SIG-M5 (cell line): ENCODE measurements around the gene TRIM37.
"Not testable (repeated sequence)": the region's sequence is repeated elsewhere in the genome, so short reads cannot be mapped to it uniquely, and the experiment has no call there.

Experiments used
- DNase-seq: peaks from one replicate; lab custom pipeline; 2025; lab: John Stamatoyannopoulos, UW

Gene TRIM37

GRCh38 chr17:59106463-59107305 lies at the start of gene TRIM37:
TSS of gene TRIM37 (minus strand) at chr17:59106880. CDS start at chr17:59106461, 419 bp downstream.
- peak; percentile 80 for DNase-seq

GRCh38 chr17:59155439-59156177 lies 48.9 kb upstream of the TRIM37 start, which contains the start of gene PRR11:
TSS of gene PRR11 (plus strand) at chr17:59155746. CDS start at chr17:59169753, 14,007 bp downstream.
- peak; percentile 100 for DNase-seq

GRCh38 chr17:59154721-59155438 lies 48.2 kb upstream of the TRIM37 start, which contains the start of gene SKA2:
TSS of gene SKA2 (minus strand) at chr17:59155186. CDS start at chr17:59155163, 23 bp downstream.
- DNase-seq, result no peak

DNA sequence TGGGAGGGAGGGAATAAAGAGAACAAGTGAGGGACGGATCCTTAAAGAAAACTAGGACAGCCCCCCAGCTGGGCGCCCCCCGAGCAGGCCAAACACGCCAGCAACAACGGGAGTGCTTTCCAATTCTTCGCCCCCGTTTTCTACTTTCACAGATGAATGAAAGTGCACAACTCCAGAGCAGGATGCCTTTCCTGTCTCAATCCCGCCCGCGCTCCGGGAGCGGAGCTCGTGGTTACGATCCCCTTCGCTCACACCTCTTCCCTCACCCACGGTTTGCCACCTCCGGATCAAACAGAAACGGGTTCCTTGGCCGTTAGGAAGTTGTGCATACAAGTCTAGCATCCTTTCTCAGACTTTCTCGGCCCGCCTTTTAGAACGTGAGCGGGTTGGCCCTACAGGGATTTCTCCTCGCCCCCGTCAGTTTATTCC lies 47.6 kb upstream of the TRIM37 start:
- no peak for DNase-seq

DNA sequence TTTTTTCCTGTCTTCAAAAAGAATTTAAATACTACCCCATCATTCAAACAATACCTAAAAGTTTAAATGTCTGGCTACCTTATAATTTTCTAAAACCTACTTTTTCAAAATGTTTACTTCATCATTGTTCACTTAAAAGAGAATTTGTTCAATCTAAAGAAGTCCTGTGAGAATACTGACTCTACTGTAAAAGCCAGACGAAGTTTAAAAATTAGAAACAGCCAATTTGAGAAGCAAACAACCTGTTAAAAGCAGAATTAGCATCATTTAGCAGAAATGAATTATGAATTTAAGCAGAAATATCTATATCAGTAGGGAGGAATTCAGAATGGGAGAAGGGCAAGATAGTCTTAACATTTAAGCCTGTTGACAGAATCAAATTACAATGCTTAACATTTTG lies 46.2 kb upstream of the TRIM37 start:
- no peak for DNase-seq

- no peak for DNase-seq
These were observed 44.9 kb upstream of the TRIM37 start for GRCh38 chr17:59151591-59151990.

DNA sequence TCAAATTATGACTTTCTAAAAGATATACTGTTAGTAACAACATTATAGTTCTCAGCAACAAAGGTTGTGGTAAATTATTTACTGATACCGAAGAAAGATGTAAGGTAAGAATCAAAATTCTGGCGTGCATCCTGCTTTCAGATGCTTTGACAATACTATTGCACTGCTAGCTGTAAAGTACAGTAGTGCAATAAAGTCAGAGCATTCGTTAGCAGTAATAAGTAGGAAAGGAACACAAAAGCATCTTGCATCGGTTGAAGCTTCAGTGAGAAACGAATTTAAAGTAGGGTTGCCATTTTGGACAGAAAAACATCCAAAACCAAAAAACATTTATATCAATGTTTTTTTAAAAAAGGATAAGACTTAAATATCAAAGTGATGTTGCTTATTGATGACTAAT lies 44.3 kb upstream of the TRIM37 start:
- no peak for DNase-seq

DNA sequence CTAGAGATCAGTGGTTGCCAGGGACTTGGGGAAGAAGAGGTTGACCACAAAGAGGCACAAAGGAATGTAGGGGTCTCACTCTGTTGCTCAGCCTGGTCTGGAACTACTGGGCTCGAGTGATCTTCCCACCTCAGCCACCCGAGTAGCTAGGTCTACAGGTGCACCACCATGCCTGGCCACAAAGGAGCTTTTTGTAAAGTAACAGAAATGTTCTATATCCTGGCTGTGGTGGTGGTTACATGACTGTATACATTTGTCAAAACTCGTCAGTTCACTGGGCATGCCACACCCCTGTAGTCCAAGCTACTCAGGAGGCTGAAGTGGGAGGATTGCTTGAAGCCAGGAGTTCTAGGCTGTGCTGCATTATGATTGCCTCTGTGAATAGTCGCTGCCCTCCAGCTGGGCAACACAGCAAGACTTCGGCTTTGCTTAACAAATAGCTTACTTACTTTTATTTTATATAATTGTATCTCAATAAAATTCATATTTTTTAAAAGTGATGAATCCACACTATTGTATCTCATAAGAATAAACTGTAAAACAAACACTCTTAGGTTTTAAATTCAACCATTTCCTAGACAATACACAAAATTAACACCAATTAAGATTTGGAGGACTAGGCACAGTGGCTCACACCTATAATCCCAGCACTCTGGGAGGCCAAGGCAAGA lies 43.3 kb upstream of the TRIM37 start:
- DNase-seq, result no peak

DNA sequence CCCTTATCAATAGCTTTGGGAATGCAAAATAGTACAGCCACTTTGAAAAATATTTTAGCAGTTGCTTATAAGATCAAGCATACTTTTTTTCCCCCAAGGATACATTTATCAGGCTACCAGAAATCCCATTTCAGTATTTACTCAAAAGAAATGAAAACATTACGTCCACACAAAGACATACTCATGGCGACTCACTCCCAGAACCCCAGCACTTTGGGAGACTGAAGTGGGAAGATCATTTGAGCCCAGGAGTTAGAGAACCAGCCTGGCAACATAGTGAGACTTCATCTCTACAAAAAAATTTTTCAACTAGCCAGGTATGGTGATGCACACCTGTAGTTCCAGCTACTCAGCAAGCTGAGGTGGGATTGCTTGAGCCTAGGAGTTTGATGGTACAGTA lies 42.4 kb upstream of the TRIM37 start:
- no peak for DNase-seq

- DNase-seq, result no peak
These were observed 39.0 kb upstream of the TRIM37 start for GRCh38 chr17:59145571-59146096.

DNA sequence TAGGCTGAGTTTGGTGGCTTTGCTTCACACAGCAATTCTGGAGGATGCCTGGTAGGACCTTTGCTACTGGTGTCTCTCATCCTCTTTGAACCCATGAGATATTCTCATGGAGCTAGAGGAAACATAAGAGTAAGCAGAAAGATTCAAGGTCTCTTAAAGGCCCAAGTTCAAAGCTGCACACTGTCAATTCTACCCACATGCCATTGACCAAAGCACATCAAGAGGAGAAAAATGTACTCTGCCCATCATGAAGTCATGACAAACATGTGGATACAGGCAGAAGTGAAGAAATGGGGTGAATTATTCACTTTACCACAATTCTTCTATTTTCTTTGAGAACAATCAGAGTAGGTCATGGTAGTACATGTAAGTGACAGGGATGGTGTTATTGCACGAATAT lies 35.2 kb upstream of the TRIM37 start:
- DNase-seq, result no peak

- no peak for DNase-seq
These were observed 33.3 kb upstream of the TRIM37 start for GRCh38 chr17:59139939-59140338.

- DNase-seq, result not testable (repeated sequence)
These were observed 31.7 kb upstream of the TRIM37 start for GRCh38 chr17:59138339-59138738.

DNA sequence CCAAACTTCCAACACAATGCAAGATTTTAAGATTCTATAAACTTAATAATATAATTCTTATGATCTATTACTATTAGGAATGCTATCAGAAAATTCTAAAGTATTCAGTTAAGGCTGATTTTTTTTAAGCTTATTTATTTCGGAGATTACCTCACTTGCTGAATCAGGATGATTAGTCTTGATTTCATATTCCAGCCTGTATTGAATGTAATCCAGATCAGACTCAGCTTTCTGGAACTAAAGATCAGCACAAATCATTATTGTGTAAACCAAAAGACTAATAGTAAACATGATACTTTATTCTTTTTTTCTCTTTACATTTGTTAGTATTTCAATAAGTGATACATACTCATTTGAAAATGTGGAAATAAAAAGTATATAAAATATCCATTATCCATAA lies 24.5 kb upstream of the TRIM37 start:
- DNase-seq, result no peak

GRCh38 chr17:59129814-59130213 lies 23.1 kb upstream of the TRIM37 start:
- DNase-seq, result no peak

- no peak for DNase-seq
These were observed 20.2 kb upstream of the TRIM37 start for GRCh38 chr17:59126809-59127417.

DNA sequence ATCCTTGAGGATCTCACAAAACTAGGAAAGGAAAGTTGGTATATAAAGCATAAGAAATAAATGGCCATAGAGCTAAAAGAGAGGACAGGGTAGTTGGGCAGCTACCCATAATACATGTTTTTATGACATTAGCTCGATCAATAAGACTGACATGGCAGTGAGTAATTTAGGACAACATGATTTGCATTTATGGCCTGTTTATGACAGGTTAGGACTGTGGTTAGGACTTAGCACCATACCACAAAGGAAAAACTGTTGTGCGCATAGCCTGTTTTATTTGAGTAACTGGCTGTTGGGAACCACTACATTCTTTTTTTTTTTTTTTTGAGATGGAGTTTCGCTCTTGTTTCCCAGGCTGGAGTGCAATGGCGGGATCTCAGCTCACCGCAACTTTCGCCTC lies 18.0 kb upstream of the TRIM37 start:
- DNase-seq, result no peak

- no peak for DNase-seq
These were observed 15.3 kb upstream of the TRIM37 start for GRCh38 chr17:59121901-59122480.

DNA sequence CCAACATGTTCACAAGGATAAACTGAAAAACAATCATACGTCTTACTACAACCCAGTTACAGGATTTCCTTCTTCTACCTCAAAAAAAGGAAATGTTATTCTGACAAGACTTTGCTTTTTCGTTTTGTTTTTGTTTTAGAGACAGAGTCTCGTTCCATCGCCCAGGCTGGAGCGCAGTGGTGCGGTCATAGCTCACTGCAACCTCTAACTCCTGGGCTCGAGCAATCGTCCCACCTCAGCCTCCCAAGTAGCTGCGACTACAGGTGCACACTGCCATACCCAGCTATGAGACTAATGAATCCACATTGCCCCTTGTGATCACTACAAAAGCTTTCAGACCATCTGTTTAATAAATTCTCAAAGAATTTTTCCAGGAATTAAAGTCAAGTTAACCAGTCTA lies 8.8 kb upstream of the TRIM37 start:
- DNase-seq, result no peak

- DNase-seq, result no peak
These were observed 4.9 kb upstream of the TRIM37 start for GRCh38 chr17:59111539-59111938.

GRCh38 chr17:59110973-59111372 lies 4.3 kb upstream of the TRIM37 start:
- DNase-seq, result no peak
